Middle frontal gyrus (tissue), 1 donor: ENCODE data around the gene HSD3B1.

Experiments used
- DNase-seq: peaks from one replicate; pipeline ENCODE4 v3.0.0-alpha.2; 2015; ENCODE audit warnings: low spot score; ENCODE audit errors: extremely low spot score

Gene HSD3B1

DNA sequence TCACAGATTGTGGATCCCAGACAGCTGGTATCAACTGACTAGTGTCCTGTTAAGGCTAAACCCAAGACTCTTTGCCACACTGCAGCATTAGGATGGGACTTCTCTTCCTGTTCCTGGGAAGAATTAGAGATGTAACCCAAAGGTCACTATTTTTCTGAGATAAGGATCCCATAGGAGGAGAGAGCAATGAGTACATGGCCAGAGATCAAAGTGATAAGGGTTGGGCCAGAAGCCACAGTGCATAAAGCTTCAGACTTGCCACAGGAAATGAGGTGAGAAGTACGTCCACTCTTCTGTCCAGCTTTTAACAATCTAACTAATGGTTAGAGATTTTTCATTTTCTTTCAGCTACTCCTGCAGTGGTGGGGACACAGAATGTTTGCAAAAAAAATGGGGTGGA, at the start of gene HSD3B1:
Gene HSD3B1 (plus strand): TSS at position 270 of the 400 bp plus-strand sequence. CDS start 267 bp downstream, outside the sequence.
- DNase-seq = no peak

DNA sequence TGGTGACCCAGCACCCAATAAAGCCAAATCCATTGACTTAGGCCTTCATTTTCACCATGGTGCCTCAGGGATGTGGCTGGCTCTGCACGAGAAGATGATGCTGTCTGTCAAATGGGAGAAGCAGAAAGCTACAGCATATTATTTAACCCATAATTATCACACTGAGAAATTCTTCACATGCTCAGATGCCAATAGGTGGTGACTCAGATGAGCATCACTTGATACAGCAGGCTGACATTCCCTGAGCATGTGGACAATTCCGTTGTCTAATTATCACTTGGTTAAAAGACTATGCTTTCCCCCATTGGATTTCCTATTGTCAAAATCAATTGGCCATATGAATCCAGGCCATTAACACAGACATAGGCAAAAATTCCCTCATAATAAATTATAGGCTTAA, 44.0 kb upstream of the HSD3B1 start:
- DNase-seq = no peak

DNA sequence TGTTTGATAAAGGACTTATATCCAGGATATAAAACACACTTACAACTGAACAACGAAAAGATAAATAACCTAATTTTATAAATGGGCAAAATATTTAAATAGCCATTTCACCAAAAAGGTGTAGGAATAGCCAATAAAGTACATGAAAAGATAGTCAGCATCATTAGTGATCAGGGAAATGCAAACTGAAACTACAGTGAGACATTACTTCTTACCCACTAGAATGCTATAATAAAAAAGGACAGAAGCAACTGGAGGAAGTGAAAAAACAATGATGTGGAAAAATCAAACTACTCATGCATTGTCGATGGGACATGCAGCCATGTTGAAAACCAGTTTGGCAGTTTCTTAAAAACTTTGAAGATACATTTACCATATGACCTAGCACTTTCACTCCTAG, 43.4 kb upstream of the HSD3B1 start:
- no peak for DNase-seq

DNA sequence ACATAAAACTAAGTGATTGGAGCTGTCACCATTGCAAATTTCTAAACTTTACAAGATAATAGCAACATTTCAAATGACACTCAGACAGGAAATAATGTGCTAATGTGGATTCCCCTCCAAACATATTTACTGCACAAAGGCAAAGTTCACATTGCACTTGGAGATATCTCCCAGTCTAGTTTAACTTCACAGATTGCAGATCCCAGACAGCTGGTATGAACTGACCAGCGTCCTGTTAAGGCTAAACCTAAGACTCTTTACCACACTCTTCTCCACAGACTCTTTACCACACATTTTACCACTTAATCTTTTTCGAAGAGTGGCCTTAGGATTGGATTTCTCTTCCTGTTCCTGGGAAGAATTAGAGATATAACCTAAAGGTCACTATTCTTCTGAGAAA, 40.6 kb upstream of the HSD3B1 start:
- no peak for DNase-seq

DNA sequence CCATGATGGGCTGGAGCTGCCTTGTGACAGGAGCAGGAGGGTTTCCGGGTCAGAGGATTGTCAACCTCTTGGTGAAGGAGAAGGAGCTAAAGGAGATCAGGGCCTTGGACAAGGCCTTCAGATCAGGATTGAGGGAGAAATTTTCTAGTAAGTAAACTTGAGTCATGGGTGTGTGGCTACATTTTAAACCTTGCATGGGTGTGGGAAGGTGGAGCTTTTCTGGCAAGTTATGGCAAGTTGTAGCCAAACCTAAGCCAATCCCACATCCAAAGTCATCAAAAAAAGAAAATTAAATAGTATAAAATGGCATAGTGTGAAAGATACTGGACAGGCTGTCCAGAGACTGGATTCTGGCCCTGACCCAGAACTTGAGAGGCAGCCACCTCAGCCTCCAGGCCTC, 39.8 kb upstream of the HSD3B1 start:
- DNase-seq = no peak

DNA sequence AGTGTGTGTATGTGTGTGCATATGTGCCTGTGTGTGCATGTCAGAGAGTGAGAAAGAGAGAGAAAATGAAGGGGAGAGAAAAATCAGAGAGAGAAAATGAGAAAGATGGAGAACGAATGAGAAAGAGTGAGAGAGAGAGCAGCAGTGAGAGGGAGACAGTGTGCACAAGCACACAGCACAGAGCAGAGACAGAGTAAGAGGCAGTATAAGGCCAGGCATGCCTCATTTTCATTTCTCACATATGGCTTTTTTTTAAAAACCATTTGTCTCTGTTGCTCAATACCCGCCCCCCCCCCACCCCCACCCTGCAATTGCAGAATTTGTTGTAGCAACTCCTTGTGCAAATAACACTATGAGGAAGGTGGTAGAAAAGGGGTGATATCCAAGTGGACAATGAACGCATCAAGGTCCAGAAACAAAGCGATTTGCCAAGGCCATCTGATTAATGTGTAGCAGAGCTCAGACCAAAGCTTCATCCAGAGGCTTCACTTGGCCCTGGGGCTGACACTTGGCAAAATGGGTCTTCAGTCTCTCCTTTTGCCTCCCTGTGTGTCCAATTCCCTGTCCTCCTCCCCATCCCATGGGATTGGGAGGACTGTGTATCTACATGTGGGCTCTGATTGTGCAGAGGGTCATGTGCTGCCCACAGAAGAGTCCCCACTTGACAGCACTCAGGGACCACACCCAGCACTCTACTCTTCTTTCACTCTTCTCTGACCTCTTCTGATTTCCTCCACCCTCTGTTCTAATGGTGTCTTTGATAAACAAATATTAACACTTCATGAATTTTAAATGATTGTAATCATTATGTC, 38.9 kb upstream of the HSD3B1 start:
- no peak for DNase-seq

DNA sequence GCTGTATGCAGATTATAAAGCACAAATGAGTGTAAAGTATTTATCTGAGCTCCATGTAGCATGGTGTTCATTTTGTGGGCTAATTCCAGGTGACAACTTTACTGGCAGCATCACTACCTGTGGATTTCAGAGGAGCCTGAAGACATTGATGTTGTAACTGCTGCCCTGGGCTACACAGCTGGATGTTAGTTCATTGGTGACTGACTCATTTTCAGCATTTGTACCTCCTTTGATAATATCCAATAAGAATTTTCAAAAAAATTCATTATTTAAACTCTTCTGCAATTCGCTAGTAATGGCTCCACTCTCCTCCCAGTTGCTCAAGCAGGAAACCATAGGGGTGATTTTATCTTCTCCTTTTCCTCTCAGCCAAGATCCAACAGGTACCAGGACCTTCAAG, 37.3 kb upstream of the HSD3B1 start:
- DNase-seq = no peak

DNA sequence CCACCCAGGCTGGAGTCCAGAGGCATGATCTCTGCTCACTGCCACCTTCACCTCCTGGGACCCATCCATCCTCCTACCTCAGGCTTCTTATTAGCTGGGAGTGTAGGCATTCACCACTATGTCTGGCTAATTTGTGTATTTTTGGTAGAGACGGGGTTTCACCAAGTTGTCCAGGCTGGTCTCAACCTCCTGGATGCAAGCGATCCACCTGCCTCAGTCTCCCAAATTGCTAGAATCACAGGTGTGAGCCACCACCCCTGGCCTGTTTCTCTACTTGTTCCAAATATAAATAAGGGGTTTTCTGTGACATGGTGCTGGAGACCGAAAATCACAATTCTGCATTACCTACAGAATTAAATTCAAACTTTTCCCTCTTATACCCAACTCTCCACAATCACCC, 36.6 kb upstream of the HSD3B1 start:
- no peak for DNase-seq

DNA sequence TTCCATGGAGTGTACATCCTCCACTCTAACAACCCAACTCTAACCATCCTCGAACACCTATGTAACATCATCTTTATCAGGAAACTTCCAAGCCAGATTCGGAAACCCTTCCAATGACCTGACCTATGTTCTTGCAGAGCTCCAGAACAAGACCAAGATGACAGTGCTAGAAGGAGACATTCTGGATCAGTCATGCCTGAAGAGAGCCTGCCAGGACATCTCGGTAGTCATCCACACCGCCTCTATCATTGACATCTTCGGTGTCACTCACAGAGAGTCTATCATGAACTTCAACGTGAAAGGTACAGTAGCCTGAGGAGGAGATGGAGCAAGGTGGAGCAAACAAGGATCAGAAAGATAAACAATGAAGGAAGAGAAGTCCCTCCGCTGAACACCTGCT, 36.1 kb upstream of the HSD3B1 start:
- no peak for DNase-seq

DNA sequence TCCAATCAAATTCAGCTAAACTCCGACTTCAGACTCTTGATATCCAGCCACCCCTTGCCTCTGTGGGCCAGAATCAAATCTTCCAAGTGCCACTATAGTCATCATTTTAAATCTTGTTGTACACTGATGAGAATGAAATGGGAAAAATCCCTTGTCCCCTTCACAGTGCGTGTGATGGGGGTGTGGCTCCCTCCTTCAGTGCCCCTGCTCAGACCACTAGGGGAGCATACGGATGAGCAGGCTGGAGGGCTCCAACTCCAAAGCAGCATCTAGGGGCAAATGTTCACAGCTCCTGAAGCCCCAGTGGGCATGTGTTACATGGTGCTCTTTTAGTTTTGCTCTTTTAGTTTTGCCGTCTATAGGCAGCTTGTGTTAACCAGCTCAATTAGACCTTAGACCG, 35.4 kb upstream of the HSD3B1 start:
- DNase-seq = no peak

DNA sequence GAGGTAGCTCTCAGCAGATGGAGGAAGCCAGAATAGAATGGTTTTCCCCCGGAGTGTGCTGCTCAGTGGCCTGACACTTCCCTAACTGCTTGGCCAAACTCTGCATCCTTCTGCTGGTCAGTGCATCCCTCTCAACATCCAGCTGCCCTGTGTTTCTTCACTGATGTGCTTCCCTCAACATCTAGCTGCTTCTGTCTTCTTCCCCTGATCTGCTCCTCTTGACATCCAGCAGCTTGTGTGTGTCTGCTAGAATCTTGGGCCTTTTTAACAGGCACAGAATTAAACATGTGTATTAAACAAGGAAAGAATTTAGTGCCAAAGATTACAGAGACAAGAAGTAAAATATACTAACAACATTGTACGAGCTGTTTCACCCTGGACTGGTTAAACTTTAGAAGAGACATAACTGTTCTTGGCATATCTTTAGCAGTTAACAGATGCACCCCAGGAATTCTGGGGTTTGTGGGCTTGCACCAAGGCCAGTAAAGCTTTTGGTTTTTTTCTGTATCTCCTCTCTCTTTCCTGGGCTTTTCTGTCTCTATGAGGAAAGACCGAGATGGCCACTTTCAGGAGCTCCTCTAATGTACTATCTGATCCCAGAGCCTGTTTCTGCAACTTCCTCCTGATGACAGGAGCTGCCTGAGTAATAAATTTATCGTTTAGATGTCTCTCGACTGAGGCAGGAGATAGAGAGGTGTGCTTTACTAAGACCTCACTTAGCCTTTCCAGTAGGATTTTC, 34.8 kb upstream of the HSD3B1 start:
- DNase-seq = no peak

DNA sequence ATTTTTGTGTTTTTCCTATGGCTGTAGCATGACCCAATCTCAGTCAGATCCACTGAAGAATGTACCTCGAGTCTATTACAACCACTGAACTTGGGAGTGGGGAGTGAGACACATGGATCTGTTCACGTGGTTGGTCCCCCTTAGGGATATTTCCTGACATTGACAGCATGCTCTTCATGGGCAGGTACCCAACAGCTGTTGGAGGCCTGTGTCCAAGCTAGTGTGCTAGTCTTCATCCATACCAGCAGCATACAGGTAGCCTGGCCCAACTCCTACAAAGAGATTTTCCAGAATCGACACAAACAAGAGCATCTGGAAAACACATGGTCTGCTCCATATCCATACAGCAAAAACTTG, 34.2 kb upstream of the HSD3B1 start:
- DNase-seq = no peak

DNA sequence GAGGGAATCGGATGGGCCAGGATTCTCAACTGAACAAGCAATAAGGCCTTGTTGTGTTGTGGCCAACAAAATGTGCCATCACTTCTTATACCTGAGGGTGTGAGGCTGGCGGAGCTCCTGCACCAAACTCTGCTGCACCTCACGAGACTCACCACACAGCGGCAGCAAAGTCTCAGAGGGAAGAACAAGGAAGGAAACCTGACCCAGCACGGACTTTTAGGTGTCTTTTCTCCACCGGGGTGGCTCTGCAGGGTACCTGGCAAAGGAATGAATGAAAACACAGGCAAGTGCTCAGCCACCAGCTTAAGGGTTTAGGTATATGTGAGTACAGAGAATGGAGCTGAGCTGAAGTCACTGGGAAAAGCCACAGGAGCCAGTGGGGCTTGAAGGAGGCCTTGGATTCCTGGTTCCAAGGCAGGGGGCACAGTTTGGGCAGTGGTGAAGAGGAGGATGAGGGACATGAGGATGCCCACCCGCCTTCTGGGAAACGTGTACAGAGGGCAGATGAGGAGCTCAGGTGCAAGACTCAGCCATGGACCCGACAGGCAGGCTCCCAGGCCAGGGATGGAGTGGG, 31.1 kb upstream of the HSD3B1 start:
- DNase-seq = peak; percentile 25

DNA sequence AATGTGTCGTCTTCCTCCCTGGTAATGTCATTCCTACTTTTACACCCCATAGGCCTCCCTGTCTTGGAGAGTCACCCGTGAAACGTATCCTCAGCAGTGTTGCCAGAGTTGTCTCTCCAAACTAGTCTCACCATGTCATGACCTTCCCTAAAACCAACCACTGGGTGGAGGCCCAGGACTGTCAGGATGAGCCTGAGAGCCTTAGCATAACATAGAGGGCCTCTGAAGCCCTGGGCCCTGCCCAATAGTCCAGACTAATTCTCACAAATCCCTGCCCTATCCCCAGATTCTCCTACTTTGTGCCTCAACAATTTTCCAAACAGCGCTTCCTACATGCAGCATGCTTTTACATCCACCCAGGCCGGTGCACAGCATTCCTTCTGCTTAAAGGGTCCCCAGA, 29.3 kb upstream of the HSD3B1 start:
- DNase-seq = no peak

DNA sequence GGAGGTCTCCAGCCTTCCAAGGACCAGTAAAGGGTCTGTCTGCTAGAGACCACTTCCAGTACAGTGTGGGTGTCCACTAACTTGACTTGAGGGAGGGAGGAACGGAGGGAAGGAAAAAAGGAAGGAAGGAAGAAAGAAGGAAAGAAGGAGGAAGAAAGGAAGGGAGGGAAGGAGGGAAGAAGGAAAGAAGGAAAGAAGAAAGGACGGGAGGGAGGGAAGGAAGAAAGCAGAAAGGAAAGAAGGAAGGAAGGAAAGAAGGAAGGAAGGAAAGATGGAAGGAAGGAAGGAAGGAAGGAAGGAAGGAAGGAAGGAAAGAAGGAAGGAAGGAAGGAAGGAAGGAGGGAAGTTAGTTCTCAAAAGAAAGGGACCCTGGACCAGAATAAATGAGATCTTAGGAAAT, 26.8 kb upstream of the HSD3B1 start:
- DNase-seq = no peak

DNA sequence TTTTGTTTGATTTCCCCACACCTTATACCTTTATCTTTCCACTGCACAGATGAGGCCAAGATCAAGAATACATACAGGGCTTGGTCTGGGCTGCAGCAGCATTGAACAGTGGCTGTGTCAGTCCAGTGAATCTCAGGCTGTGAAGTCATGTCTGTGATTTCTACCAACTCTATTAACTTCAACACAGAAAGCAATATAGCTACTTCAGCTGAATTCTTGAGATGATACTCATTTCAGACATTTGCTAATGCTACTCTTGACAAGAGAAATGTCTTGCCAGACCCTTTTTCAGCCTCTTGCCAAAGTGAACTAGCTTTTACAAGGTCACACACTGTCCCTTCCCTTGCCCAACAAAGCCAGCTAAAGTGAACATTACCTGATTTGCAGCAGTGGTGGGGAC, 25.1 kb upstream of the HSD3B1 start:
- DNase-seq = no peak

DNA sequence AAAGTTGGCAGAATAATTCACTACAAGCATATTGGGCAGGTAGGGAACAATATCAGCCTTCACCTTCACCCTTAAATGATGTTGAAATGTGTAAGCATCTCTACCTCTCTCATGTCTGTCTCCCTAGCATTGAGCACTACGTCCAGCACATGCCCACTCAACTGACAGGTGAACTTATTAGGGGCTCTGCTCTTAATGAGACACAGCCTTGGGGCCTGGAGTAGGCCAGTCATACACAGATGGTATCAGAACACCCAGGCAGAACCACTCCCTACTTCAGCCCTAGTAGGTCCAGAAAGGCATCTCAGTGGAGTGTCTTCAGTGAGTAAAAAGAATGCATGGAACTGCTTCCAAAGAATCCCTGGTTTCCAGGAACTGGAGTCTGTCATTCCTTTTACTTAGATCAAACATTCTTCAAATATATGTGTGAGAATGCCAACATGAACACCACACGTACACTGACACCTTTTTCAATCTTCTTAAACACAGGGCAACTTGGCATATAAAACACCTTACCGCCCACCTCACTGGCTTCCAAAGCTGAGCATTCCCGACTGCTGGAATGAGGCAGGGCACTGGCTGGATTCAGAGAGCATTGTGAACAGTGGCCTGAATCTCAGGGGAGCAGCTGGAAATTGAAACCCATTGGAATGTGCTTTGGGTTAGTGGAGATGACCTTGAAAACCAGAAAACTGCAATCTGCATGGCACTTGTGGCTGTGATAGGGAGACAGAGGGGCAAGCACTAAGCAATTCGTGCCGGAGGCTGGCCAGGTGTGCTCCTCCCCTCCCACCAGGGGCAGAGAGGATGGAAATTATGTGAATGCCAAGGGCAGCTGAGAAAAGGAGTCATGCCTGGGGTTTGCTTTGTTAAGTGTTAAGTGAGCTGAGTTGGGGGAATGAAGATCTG, 24.2 kb upstream of the HSD3B1 start:
- DNase-seq = no peak

DNA sequence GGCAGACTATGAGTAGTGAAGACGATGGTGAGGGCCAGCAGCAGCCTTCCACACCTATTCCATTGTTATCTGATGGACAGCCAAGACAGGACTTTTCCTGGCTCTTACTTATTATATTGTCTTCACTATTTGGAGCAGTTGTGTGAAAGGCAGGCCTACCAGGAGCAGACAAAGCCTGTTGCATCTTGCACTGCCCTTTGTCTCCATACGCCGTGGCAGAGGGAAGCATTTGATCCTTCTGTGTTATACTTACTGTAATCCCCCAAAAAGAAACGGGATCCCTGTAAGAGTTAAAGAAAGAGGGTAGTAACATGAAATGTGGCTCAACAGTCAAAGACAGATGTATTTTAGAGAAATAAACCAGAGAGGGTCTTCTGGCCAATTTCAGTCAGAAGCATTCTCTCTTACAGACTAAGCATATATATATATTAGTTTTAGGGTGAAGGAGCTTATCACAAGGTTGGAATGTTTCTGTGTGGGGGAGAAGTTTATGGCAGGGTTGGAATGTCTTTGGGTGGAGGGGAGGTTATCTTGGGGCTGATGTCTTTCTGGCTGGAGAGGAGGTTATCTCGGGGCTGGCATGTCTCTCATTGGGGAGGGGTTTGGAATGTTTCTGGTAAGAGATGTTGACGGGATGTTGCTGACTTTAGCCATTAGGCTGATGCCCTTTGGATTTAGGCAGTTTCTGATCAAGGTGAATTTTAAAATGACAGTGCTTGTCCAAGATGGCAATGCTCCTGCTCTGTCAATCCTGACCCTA, 23.4 kb upstream of the HSD3B1 start:
- no peak for DNase-seq

DNA sequence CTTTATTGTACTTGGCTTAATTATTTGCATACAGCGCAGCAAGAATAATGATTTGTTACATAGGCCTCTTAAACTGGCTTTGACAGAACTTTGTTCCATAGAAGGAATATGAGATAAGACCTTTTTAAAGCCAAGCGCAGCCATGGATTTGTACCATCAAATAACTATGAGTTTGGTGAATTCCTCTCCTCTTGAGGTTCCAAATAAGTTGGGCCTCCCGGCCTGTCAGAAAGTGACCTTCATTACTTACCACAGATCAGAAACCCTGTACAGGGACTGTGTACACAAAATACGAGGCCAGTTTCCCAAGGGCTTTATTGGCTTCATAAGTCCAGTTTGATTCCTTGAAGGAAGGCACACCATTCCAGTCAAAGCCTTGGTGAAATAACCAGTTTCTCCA, 21.8 kb upstream of the HSD3B1 start:
- DNase-seq = no peak

DNA sequence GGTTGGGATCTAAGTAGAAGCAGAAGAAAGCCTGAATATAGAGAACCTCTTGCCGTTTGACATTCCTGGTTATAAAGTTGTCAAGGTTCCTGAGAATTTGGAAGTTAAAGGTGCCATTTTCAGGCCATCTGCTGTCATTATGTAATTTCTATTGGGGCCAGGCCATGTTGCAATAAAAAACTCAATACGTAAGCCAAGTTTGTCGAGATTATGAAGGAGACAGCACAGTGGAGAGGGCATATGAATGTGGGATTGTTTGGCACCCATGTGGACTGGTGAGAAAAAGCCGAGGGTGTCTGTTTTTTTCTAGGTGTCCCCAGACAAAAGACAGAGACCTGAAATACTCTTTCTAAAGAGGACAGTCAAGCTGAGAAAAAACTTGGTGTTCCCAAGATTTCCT, 18.8 kb upstream of the HSD3B1 start:
- DNase-seq = no peak

DNA sequence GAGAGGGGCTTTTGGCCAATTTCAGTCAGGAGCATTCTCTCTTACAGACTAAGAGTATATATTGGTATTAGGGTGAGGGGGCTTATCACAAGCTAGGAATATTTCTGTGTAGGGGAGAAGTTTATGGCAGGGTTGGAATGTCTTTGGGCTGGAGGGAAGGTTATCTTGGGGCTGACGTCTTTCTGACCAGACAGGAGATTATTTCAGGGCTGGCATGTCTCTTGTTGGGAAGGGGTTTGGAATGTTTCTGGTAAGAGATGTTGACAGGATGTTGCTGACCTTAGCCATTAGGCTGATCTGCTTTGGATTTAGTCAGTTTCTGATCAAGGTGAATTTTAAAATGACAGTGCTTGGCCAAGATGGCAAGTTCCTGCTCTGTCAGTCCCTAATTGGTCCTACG, 17.8 kb upstream of the HSD3B1 start:
- no peak for DNase-seq
